WERI-Rb-1 (cell line): ENCODE data around the gene SEC24C.

ENCODE experiments used
- DNase-seq: peaks from one replicate; pipeline ENCODE4 v3.0.0-alpha.2; 2020
- H3K27ac ChIP-seq: fragments of 250-450 bp; sonication (Bioruptor Pico); 2 replicates; pipeline ENCODE4 v1.5.1; 2020; ENCODE audit warnings: mild to moderate bottlenecking, moderate library complexity
- H3K27me3 ChIP-seq: fragments of 250-450 bp; sonication (Bioruptor Pico); 2 replicates; pipeline ENCODE4 v1.5.1; 2021; ENCODE audit warnings: mild to moderate bottlenecking, low read depth, moderate library complexity; ENCODE audit not compliant: insufficient read depth, severe bottlenecking
- H3K36me3 ChIP-seq: fragments of 250-450 bp; sonication (Bioruptor Pico); 2 replicates; pipeline ENCODE4 v1.5.1; 2020; ENCODE audit warnings: mild to moderate bottlenecking, moderate library complexity
- H3K4me3 ChIP-seq: 2 replicates; pipeline ENCODE4 v1.5.1; 2011; ENCODE audit warnings: low read depth, mild to moderate bottlenecking, control low read depth, low read length
- H3K9me3 ChIP-seq: fragments of 250-450 bp; sonication (Bioruptor Pico); 2 replicates; pipeline ENCODE4 v1.5.1; 2021; ENCODE audit warnings: mild to moderate bottlenecking, moderate library complexity; ENCODE audit not compliant: severe bottlenecking
- TF ChIP-seq, protein P1 (sequence below): IDR thresholded peaks from 2 replicates; pipeline ENCODE4 v1.5.1; 2011; ENCODE audit warnings: low read depth, mild to moderate bottlenecking, control low read depth, inconsistent platforms, low read length

SEC24C gene

DNA sequence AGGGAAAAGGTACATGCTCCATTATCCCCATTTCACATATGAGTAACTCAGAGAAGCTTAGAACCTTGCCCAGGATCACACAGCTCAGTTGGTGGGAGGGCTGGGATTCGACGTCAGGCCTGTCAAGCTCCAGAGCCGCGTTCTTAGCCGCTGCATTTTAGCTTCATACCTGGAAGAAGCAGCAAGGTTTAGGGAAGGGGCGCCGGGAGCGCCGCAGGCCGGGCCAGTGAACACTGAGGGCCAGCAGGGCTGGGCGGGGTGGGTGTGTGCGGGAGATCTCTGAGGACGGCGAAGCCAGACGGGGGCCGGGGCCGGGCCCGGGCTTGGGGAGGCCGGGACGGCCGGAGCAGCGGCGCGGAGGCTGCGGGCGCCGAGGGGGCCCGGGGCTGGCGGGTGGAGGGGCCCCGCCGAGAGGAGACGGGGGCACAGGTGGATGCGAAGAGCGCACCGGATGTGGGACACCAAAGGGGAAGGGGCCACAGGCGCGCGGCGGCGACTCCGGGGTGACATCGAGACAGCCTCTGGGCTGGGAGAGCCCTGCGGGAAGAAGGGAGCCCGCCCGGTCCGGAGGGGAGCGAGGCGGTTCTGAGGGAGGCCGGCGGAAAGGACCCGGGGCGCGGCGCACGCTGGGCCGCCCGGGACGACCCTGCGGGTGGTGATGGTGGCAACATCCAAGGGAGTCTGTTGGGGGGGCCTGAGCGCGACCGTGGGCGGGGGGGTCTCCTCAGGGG lies 66.7 kb downstream of the SEC24C start:
- TF ChIP-seq, protein P1, sequence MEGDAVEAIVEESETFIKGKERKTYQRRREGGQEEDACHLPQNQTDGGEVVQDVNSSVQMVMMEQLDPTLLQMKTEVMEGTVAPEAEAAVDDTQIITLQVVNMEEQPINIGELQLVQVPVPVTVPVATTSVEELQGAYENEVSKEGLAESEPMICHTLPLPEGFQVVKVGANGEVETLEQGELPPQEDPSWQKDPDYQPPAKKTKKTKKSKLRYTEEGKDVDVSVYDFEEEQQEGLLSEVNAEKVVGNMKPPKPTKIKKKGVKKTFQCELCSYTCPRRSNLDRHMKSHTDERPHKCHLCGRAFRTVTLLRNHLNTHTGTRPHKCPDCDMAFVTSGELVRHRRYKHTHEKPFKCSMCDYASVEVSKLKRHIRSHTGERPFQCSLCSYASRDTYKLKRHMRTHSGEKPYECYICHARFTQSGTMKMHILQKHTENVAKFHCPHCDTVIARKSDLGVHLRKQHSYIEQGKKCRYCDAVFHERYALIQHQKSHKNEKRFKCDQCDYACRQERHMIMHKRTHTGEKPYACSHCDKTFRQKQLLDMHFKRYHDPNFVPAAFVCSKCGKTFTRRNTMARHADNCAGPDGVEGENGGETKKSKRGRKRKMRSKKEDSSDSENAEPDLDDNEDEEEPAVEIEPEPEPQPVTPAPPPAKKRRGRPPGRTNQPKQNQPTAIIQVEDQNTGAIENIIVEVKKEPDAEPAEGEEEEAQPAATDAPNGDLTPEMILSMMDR = no peak
- no peaks in the 10 kb centered on the region for H3K27me3 ChIP-seq
- no peaks in the 10 kb centered on the region for H3K9me3 ChIP-seq
- no peak for DNase-seq
- H3K27ac ChIP-seq = peak overlapping the region; percentile 80
- peak overlapping the region; percentile 78 for H3K4me3 ChIP-seq
- peaks cover 39% of the 10 kb centered on the region for H3K36me3 ChIP-seq

DNA sequence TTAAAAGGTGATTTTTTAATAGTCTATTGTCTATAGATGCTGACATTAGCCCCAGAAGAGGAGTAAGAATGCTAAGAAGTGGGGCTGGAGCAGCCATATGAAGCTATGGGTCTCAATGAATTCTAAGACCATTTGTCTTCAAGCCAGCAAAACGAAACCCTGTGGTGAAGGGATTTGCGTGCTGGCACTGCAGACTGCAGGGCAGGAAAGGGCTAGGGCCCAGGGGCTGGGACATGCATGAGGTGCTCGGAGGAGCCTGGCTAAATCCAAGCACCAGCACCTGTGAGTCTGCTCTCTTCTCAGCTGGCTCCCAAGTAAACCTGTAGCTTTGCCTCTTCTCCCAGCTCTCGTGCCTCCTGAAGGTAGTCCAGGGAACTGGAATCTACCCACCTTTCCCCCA lies 68.5 kb downstream of the SEC24C start:
- H3K27me3 ChIP-seq = no peaks in the 10 kb centered on the region
- DNase-seq = no peak
- TF ChIP-seq, protein P1 = no peak
- peaks cover 32% of the 10 kb centered on the region for H3K36me3 ChIP-seq
- no peak overlapping the region for H3K4me3 ChIP-seq
- H3K27ac ChIP-seq = no peak overlapping the region
- no peaks in the 10 kb centered on the region for H3K9me3 ChIP-seq

DNA sequence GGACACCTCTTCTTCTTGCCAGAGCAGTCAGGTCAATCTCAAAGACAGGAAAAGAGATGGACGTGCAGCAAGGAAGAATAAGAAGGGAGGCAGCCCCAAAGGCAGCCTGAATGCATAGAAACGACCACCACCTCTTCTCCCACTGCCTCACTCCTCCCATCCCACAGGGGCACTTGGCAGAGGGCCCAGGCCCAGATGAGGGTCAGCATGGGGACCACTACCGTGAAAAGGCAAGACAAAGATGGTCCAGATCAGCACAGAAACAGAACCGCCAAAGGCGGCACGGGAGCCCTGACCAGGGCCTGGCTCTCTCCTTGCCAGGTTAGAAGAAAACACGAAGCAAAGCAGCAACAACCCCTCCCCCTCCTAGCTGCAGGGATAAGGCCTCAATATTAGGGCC lies 69.2 kb downstream of the SEC24C start:
- Histone ChIP-seq H3K36me3 (peaks cover 35% of the 10 kb centered on the region), H3K27ac (no peak overlapping the region), H3K27me3 (no peaks in the 10 kb centered on the region), H3K9me3 (no peaks in the 10 kb centered on the region), H3K4me3 (no peak overlapping the region)
- no peak for DNase-seq
- TF ChIP-seq, protein P1 = no peak

DNA sequence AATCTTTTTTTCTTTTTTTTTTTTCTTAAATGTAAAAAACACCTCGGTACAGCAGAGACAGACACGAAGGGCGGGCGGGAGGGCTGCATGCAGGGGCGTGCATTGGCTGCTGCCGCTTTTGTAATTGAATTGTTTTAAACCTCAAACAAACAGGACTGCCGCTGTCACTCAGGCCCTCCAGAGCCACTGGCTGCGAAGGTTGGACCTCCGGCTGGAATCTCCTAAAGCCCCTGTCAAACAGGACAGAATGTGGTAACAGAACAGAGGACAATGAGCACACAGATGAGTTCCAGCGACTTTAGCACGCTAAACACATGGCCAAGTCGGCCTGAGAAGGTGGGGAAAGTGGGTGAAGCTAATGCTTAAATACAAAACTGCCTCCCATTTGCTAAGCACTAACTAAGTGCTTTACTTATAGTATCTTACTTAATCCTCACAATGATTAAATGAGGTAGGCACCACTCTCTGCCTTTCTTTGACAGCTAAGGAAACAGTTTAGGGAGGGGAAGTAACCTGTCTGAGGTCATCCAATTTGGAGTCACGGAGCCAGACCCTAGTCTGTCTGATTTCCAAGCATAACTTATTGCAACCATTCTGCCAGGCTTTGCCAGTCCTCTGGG lies 70.2 kb downstream of the SEC24C start:
- DNase-seq = no peak
- Histone ChIP-seq H3K36me3 (peaks cover 35% of the 10 kb centered on the region), H3K4me3 (no peak overlapping the region), H3K27ac (no peak overlapping the region), H3K9me3 (no peaks in the 10 kb centered on the region), H3K27me3 (no peaks in the 10 kb centered on the region)
- TF ChIP-seq, protein P1 = no peak

DNA sequence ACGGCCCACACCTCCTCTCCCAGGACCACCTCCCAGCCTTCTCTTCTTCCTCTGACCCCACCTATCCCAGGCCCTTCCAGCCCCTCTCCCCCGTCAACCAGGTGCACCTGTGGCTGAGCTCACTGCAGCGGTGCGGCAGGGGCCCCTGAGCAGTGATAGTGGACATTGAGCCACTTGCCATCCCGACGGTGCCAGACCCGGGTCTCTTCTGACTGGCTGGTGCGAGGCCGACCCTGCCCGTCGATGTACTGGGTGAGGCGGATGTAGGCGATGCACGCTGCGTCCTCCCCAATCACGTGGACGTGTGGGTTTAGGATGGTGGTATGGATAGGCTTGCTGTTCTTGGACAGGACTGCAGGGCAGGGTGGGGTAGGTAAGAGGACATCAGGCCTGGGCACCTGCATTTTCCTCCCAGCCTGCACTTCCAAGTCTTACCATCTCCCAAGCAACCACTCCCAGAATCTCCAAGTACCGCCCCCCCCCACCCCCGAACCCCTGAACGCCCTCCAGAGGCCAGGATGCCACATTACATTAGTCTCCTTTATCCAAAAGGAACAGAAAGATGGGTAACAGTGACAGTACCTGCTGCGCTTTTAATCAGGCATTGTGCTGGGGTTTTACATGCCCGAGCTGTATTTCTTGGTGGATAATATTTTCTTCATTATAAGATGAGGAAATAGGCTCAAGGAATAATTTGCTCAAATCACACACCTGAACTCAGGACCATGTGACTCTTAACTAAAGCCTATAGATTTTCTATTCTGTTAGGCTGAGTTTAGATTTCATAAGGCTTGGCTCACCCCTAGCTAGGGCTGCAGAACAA lies 70.9 kb downstream of the SEC24C start:
- Histone ChIP-seq H3K4me3 (no peak overlapping the region), H3K9me3 (no peaks in the 10 kb centered on the region), H3K27ac (no peak overlapping the region), H3K27me3 (no peaks in the 10 kb centered on the region), H3K36me3 (peaks cover 35% of the 10 kb centered on the region)
- TF ChIP-seq, protein P1 = peak; percentile 41
- DNase-seq = peak; percentile 46
